Uterus (tissue), 4 donors: Measurements from ENCODE around the gene MMP2. TPM values are rescaled to one million over a fixed set of nuclear protein-coding genes. Genes with fewer than 3 reads are reported as not detected.

ENCODE experiments used
- DNase-seq, 2 donors: peaks; one replicate each; pipeline ENCODE4 v3.0.0-alpha.2; 2019 to 2020
- H3K27ac ChIP-seq, 2 donors: fragments of 200-600 bp; sonication (generic); 1 replicate in 1 of 2; 2 replicates in 1 of 2; pipeline ENCODE4 v1.5.1; 2016 to 2018
- H3K27me3 ChIP-seq, 2 donors: fragments of 200-600 bp; sonication (generic); one replicate each; pipeline ENCODE4 v1.5.1; 2018 to 2019; ENCODE audit warnings: control low read depth in 1 of 2
- H3K36me3 ChIP-seq, 2 donors: fragments of 200-600 bp; sonication (generic); one replicate each; pipeline ENCODE4 v1.5.1; 2019; ENCODE audit warnings: control low read depth in 1 of 2
- H3K4me1 ChIP-seq, 2 donors: fragments of 200-600 bp; sonication (generic); one replicate each; pipeline ENCODE4 v1.5.1; 2018 to 2019; ENCODE audit warnings: control low read depth in 1 of 2
- H3K4me3 ChIP-seq, 2 donors: fragments of 200-600 bp; sonication (generic); 1 replicate in 1 of 2; 2 replicates in 1 of 2; pipeline ENCODE4 v1.5.1; 2018 to 2019; ENCODE audit warnings: mild to moderate bottlenecking in 1 of 2
- H3K9me3 ChIP-seq, 2 donors: fragments of 200-600 bp; sonication (generic); one replicate each; pipeline ENCODE4 v1.5.1; 2019; ENCODE audit warnings: control low read depth in 1 of 2
- POLR2A ChIP-seq, 2 donors: fragments of 450-650 bp; IDR thresholded peaks; one replicate each; pipeline ENCODE4 v1.6.1; 2016; ENCODE audit warnings: antibody characterized with exemption in 2 of 2, mild to moderate bottlenecking in 1 of 2, moderate library complexity in 1 of 2
- intact Hi-C: fragments of 100-400 bp; cut with DNase I; formaldehyde crosslinking; loops from one replicate; pipeline ENCODE4 v1.15.1; 2023; ENCODE audit warnings: low total_unique reads
- total RNA-seq, 4 donors: library from RNA; depleted of rRNA in 3 of 4; stranded (reverse); fragments of >200 nt in 3 of 4; gene quantifications; one replicate each; pipeline versions ENCODE4 v1.1.0 to v1.2.4, GENCODE V29; 2014 to 2023
- TF ChIP-seq, protein P1 (sequence below), 4 experiments: fragments of 200-600 bp in 2 of 4; fragments of 450-650 bp in 2 of 4; sonication (generic) in 2 of 4; IDR thresholded peaks; one replicate each; pipeline ENCODE4 v1.5.1; 2016 to 2019; ENCODE audit warnings: antibody characterized with exemption in 4 of 4, mild to moderate bottlenecking in 2 of 4, moderate library complexity in 1 of 4
- donor health status: DM: yes; HTN: yes; CAD: no.

MMP2 gene
- 100 to 1,000 TPM; 130 to 578 (median 324) TPM for total RNA-seq

- no peaks in the 10 kb centered on the region for H3K27me3 ChIP-seq
- intact Hi-C loops, result no loop called here
- no peaks in the 10 kb centered on the region for H3K36me3 ChIP-seq
- H3K4me3 ChIP-seq, result peak within 1 kb of the TSS; percentile 50 to 73
- H3K27ac ChIP-seq, result peak within 1 kb of the TSS; percentile 95 to 97
- DNase-seq, result peak; percentile 86 to 87
- H3K4me1 ChIP-seq, result peaks cover 0 to 6% of the 10 kb centered on the region in 2 donors
- TF ChIP-seq, protein P1, sequence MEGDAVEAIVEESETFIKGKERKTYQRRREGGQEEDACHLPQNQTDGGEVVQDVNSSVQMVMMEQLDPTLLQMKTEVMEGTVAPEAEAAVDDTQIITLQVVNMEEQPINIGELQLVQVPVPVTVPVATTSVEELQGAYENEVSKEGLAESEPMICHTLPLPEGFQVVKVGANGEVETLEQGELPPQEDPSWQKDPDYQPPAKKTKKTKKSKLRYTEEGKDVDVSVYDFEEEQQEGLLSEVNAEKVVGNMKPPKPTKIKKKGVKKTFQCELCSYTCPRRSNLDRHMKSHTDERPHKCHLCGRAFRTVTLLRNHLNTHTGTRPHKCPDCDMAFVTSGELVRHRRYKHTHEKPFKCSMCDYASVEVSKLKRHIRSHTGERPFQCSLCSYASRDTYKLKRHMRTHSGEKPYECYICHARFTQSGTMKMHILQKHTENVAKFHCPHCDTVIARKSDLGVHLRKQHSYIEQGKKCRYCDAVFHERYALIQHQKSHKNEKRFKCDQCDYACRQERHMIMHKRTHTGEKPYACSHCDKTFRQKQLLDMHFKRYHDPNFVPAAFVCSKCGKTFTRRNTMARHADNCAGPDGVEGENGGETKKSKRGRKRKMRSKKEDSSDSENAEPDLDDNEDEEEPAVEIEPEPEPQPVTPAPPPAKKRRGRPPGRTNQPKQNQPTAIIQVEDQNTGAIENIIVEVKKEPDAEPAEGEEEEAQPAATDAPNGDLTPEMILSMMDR (IDR thresholded peaks at IDR 0.05), result no peak
- TF ChIP-seq POLR2A (IDR thresholded peaks at IDR 0.05), result no peak
- H3K9me3 ChIP-seq, result no peaks in the 10 kb centered on the region
These were observed at the start of gene MMP2 for GRCh38 chr16:55478827-55479429. Gene MMP2 (plus strand): TSS chr16:55479198. CDS start chr16:55479480, 282 bp downstream.

- intact Hi-C loops, result no loop called here
- H3K36me3 ChIP-seq, result no peaks in the 10 kb centered on the region
- H3K4me3 ChIP-seq, result no peak overlapping the region
- H3K27ac ChIP-seq, result no peak overlapping the region
- no peak for DNase-seq
- TF ChIP-seq, protein P1 (IDR thresholded peaks at IDR 0.05), result no peak
- no peaks in the 10 kb centered on the region for H3K27me3 ChIP-seq
- H3K4me1 ChIP-seq, result no peaks in the 10 kb centered on the region
- no peaks in the 10 kb centered on the region for H3K9me3 ChIP-seq
These were observed 46.0 kb upstream of the MMP2 start for GRCh38 chr16:55433030-55433429.

GRCh38 chr16:55433535-55433934, 45.5 kb upstream of the MMP2 start:
- H3K4me3 ChIP-seq, result no peak overlapping the region
- no peaks in the 10 kb centered on the region for H3K9me3 ChIP-seq
- no peaks in the 10 kb centered on the region for H3K27me3 ChIP-seq
- no peak for DNase-seq
- H3K27ac ChIP-seq, result no peak overlapping the region
- no peaks in the 10 kb centered on the region for H3K4me1 ChIP-seq
- no peaks in the 10 kb centered on the region for H3K36me3 ChIP-seq
- intact Hi-C loops, result no loop called here
- TF ChIP-seq, protein P1 (IDR thresholded peaks at IDR 0.05), result no peak
- no peak for TF ChIP-seq POLR2A (IDR thresholded peaks at IDR 0.05)

GRCh38 chr16:55434000-55434399, 45.0 kb upstream of the MMP2 start:
- intact Hi-C loops, result no loop called here
- Histone ChIP-seq H3K4me3 (no peak overlapping the region), H3K27me3 (no peaks in the 10 kb centered on the region), H3K4me1 (no peaks in the 10 kb centered on the region), H3K9me3 (no peaks in the 10 kb centered on the region), H3K36me3 (no peaks in the 10 kb centered on the region), H3K27ac (no peak overlapping the region)
- TF ChIP-seq, protein P1 (IDR thresholded peaks at IDR 0.05), result no peak
- no peak for TF ChIP-seq POLR2A (IDR thresholded peaks at IDR 0.05)
- DNase-seq, result no peak

DNA sequence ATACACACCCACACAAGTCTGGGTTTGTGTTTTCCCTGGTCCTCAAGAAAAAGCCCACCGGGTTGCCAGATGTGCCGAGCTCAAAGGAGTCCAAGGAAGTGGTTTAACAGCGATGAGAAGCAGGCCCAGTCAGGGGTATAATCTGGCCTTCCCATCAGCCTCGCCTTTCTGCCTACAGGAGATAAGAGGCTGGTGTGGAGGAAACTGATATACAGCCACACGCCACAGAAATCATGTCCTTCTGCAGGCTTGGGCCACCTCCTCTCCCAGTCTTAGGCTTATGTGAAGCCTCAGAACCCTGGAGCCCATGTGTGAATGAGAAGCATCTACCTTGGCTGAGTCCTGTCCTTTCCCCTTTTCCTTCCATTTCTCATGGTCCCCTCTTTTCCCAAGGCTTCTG, 43.6 kb upstream of the MMP2 start:
- TF ChIP-seq, protein P1 (IDR thresholded peaks at IDR 0.05), result no peak
- TF ChIP-seq POLR2A (IDR thresholded peaks at IDR 0.05), result no peak
- no peaks in the 10 kb centered on the region for H3K4me1 ChIP-seq
- H3K9me3 ChIP-seq, result no peaks in the 10 kb centered on the region
- H3K4me3 ChIP-seq, result no peak overlapping the region
- no peaks in the 10 kb centered on the region for H3K36me3 ChIP-seq
- H3K27me3 ChIP-seq, result no peaks in the 10 kb centered on the region
- intact Hi-C loops, result no loop called here
- no peak overlapping the region for H3K27ac ChIP-seq
- no peak for DNase-seq
